ENCODE data around the gene CAMSAP1.

The CAMSAP1 gene

GRCh38 chr9:135827866-135828580, 79.3 kb downstream of the CAMSAP1 start:
- DNase-seq = no peak

DNA sequence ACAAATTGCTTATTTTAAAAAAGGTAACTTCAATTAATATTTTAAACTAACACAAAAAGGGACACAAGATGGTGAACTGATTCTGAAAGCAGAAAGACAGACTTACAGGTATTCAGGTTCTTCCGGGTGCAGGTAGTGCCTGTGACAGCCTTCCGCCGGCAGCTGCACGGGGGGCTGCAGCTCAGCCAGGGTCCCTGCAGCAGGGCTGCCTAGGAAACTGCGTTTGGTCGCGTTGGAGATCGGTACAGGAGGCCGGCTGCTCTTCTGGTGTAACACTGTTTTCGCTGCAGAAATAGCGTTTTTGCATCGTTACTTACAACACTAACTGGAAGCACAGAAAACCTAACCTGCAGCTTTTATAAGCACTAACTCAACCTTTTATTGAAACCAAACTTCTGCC, 80.0 kb downstream of the CAMSAP1 start:
- DNase-seq = no peak

DNA sequence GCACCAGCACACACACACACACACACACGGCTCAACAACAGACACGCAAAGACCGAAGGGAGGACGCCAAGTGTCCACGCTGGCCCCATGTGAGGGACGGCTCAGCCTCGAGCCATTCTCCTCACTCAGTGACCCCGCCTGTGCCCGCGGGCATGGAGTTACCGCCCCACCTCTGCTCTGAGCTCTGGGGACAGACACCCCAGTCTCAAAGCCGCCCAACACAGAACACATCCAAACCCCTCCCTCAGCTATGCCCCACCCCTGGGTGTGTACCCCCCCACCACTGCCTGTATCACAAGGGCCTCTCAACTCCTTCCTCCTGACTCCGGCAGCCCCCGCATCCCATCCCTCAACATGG, 81.2 kb downstream of the CAMSAP1 start:
- no peak for DNase-seq

DNA sequence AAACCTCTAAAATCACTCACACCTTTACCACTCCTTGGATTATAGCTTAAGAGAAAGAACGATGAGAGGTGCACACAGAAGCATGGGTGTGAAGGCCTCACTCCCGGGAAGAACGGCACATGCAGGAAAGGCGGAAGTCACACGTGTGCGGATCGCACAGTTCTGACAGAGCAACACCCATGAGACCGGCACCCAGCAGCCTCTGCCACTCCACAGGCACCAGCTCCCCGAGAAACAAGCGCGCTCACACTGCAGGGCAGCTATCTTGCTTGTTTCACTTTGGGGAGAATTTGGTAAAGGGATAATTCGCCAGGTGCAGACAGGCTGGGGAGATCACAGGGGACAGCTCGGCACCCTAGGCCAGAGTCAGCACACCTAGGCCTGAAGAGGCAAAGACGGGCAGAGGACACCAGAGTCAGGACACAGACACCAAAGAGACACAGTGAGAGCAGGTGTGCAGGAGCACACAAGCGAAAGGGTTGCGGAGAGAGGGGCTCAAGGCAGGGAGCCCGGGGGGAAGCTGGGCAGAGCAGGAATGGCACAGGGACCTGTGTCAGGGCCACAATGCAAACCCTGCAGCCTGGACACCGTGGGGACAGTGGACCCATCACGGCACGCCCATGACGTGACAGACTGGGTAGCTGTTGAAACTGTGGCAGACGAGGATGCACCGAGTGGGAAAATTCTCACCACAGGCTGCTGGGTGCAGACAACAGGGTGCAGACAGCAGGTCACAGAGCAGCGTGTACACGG, 81.7 kb downstream of the CAMSAP1 start:
- no peak for DNase-seq

DNA sequence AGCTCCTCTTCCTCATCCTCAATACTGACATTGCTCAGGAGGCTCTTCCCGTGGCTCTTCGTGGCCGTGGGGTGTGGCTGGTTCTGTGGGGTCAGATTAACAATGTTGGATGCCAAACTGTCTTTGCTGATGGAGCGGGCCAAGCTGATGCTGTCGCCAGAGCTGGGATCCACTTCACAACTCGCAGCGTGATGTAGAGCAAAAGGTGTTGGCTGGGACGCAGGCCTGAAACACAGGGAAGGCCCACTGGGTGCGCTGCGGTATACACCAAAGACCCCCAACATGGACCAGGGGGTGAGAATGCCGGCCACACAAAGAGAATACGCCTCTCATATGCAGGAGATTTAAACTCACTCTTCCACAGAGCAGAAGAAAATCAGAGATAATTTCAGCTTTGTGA, 84.3 kb downstream of the CAMSAP1 start:
- DNase-seq = no peak

DNA sequence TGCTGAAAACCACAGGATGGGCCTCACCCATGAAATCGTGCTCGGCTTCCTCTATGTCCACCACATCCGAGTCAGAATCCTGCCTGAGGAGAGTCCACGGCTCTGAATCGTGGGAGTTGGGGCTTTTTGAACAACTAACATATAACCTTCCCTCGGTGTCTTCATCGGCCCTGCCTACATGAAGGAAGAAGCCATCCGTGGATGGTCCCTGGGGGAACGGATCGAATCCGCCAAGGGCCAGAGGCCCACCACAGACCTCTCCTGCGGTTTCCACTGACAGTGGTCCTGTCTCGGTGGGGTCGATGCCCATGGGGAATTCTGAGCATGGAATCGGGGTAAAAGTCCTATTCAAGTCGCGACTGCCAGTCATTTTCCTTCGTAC, 85.0 kb downstream of the CAMSAP1 start:
- no peak for DNase-seq

DNA sequence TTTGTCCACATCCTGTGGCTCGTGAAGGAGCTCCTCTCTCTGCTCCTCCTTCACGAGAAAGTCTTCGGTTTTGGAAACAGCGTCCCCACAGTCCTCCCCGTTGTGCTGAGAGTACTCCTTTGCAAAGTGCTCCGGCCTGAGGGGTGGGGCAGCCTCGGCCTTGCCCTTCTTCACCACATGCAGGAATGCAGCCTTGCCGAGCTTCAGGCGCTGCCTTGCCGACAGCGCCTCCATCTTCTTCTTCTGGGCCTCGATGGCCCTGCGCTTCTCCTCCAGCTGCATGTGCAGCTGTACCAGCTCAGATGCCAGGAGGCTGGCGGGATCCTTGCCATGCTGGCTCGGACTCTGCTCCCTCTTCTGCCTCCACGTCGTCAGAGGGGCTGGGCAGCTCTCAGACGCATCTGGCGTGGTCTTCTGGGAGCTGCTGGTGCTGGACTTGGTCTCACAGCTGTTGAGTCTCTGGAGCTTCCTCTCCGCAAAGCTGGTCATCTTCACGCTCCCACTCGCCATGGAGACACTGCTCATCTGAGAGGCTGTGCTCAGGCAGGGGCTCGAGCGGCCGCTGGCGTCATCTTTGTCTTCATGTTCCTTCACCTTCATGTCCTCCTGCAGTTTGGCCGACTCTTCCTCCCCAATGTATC, 85.5 kb downstream of the CAMSAP1 start:
- no peak for DNase-seq

- DNase-seq = no peak
These were observed 86.2 kb downstream of the CAMSAP1 start for GRCh38 chr9:135821116-135821515.

DNA sequence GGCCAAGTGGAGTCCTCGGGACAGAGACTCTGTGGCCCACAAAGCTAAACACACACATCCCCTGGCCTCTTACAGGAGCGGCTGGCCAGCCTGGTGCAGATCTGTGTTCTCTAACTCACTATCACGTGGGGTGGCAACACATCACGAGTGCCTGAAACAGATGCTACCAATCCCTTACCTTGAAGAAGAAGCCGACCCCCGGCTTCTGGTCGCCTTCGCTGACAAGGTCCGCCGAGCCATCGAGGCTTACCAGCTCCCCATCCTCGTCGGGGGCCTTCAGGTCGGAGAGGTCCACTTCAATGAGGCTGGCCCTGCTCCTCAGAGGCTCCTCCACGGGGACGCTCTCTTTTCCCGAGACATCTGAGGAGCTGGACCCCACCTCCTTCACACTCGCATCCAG, 86.7 kb downstream of the CAMSAP1 start:
- DNase-seq = no peak

DNA sequence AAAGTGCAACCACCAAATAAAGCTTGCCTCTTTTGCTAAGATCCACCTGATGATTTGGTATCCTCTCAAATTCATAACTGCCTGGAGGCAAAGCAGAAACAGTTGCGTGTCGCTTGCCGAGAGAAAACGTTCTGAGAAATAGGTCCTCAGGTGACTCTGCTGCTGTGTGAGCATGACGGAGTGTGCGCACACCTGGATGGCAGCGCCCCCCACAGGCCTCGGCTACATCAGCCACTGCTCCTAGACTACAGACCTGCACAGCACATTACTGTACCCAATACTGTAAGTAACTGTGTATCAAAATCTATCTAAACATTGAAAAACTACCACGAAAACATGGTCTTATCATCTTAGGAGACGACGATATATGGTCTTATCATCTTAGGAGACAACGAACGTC, 87.4 kb downstream of the CAMSAP1 start:
- DNase-seq = no peak

- no peak for DNase-seq
These were observed 88.4 kb downstream of the CAMSAP1 start for GRCh38 chr9:135818718-135819475.

DNA sequence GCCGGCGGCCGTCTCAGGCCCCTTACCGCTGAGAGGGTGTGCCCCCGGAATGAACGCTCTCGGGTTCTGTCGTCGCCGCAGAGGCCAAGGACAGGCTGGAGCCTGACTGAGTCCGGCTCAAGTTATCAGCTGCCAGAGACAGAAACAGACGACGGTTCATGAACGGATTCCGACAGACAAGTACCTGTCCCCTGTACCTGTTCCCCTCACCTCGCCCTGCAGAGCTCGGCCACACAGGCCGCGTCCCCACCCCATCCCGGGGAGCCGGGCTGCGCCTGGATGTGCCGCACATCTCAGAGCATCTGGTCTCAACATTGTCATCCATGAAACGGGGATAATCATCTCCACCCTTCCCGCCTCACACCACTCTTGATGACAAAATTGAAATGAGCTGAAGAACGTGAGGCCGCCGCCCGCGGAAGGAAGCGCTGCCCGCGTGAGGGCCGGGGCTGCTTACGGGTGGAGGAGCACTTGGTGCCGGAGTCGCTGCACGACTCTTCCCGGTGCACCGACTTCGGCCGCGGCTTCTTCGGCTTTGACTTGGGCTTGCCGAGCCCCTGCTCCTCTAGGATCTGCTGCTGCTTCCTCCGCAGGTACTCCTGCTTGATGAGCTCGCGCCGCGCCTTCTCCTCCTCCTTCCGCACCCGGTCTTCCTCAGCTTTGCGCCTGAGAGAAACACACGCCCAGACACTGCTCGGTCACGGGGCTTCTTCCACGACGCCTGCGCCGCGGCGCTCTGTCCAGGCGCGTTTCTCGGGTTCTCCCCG, 89.2 kb downstream of the CAMSAP1 start:
- DNase-seq = no peak

DNA sequence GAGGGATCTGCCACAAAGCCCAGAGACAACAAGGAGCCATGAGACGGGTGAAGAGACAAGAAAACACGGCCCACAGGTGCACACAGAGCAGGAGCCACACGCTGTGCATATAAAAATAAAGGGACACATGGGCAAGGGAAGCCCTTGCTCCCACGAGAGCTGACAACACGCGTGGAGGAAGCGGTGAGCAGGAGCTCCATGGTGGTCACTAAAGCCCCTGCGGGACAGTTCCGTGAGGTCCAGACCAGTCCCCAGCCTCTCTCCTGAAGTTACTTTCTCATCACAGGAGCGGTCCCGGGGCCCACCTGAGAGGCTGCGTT, 90.7 kb downstream of the CAMSAP1 start:
- DNase-seq = no peak

DNA sequence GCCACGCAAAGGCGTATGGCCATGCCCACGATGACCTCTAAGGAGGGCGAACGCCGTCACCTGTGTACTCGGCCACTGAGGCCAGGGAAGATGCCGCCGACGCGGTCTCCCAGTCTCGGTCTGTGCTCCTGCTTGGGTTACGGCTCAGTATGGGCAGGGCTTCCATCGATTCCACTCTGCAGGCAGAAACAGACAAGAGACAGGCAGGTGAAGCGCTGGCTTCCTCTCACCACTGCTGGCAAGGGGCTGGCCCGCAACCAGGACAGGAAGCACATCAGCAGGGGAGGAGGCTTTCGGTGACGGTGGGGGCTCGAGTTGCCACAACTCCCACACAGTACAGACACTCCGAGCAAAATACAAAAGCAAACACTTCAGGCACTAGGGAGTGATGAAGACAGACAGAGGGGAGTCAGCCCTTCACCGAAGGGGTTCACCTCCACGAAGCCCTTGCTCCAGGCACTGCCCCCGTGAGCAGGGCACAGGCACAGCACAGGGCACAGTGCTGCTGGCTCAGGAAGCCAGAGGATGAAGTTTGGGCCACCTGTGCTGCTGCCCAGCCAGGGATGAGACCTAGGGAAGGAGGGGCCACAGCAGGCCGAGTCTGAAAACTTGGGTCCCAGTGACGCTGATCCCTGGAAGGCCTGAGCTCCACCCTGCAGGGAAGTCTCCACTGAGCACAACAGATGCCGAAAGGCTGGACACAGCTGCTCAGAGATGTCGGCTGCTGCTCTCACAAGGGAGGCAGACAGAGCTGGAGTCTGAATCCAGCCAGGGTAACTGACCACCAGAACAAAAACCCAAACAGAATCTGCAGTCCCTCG, 91.3 kb downstream of the CAMSAP1 start:
- no peak for DNase-seq

DNA sequence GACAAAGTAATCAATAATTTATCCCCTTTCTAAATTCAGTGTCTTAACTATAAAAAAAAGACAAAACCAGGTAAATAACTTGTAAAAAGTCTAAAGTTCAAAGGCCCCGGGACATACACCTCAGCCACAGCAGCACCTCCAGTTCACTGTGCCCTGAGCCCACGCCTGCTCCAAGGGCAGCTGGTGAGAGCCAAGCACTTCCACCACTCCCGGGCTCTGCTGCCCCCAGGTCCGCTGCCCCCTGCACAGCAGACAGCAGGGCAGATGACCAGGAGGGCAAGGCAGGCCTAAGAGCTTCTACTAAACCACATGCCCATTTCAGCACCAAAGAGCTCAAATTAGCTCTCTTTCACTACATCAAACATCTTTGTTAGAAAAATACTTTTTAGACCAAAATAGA, 91.9 kb downstream of the CAMSAP1 start:
- DNase-seq = no peak

GRCh38 chr9:135814421-135815095, 92.8 kb downstream of the CAMSAP1 start:
- no peak for DNase-seq

DNA sequence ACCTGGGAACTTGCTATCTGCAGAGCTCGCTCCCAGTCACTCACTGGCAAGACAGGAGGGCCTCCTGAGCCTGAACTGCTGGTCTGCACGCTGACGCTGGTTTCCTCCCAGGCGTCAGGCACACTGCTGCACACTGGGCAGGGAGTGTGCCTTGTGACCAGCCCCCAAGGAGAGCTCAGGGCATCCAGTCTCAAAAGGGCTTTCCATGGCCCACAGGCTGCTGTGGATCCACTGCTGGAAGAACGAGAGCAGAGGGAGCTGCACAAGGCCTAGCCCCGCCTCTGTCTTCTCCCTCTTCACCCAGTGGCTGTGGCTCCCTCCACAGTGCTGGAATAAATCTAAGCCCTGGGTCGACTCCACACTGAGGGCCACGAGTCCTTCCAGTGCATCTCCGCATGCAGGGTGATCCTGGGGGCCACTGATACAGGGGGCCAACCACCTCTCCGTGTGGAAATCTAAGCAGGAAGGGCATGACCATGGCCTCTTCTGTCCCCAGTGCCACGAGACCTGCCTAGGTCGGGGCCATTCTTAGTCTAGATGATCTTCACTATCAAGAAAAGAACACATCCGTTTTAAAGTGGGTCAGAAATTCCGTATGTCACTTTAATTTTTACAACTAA, 93.6 kb downstream of the CAMSAP1 start:
- DNase-seq = no peak

DNA sequence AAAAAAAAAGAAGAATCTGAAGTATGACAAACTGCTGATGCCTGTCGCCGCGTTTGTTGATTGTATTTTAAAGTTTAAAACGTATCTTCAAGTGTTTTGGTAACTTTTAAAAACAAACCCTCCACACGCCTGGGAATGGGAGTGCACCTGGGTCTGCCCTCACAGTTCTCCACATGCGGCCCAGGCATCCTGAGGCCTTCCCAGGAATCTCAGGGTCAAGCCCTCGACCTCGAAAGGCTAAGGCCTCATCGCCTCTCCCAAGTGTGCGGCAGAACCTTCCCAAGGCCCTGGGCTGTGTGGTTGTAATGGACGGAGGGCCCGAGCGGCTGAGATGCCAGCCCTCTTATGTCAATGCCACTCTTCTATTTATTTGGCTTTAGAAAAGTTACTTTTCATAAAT, 94.4 kb downstream of the CAMSAP1 start:
- no peak for DNase-seq

DNA sequence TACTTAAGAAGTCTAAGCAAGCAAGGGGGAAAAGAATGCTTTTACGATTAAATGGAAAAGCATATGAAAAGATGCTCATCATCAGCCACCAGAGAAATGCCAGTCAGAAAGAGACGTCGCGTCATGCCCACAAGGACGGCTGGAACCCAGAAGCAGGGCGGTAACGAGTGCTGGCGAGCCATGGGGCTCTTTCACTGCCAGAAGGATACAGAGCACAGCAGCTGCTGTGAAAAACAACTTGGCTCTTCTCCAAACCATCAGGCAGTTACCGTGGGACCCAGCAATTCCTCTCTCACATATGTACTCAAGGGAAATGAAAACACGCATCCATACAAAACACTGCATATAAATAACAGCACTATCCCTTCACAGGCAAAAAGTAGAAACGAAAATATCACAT, 95.5 kb downstream of the CAMSAP1 start:
- peak; percentile 95 for DNase-seq

- DNase-seq = no peak
These were observed 96.4 kb downstream of the CAMSAP1 start for GRCh38 chr9:135810806-135811575.

Measured in DMS79 treated with DMSO at 0.1 percent for 48 hours (cell line).